SK-N-SH (cell line): ENCODE results near the gene OR10G3. TPM values are rescaled to one million over a fixed set of nuclear protein-coding genes. Genes with fewer than 3 reads are reported as not detected.
"Not testable (repeated sequence)": the region's sequence is repeated elsewhere in the genome, so short reads cannot be mapped to it uniquely, and the experiment has no call there.

Experiments
- CTCF ChIA-PET: fragments of 300-600, 350-600 bp; formaldehyde crosslinking; extraction: SDS; loops from one replicate; lab custom pipeline; 2021; lab: Yijun Ruan, JAX
- POLR2A ChIA-PET: fragments of 350-600 bp; sonication (Branson Sonifier 250); formaldehyde crosslinking; extraction: SDS; loops from one replicate; lab custom pipeline; 2020; ENCODE audit warnings: antibody characterized with exemption, inconsistent platforms; lab: Yijun Ruan, JAX
- DNase-seq: peaks from one replicate; pipeline ENCODE4 v3.0.0; 2012
- H2AFZ ChIP-seq: fragments of 200-600 bp; sonication (generic); 2 replicates; pipeline ENCODE4 v1.8.1; 2016; ENCODE audit warnings: antibody characterized with exemption, mild to moderate bottlenecking, low read depth
- H3F3A ChIP-seq: fragments of 200-600 bp; sonication (generic); replicated peaks from 2 replicates; pipeline ENCODE3; 2016; ENCODE audit warnings: antibody characterized with exemption, mild to moderate bottlenecking; ENCODE audit not compliant: insufficient read depth
- H3K27ac ChIP-seq, 2 experiments: fragments of 200-500 bp in 1 of 2; fragments of 200-600 bp in 1 of 2; sonication (Bioruptor generic) in 1 of 2; sonication (generic), shearing (Covaris generic) in 1 of 2; 2 replicates each; pipeline versions ENCODE4 v1.5.1 to v1.6.1; 2014 to 2016; ENCODE audit warnings: low read depth in 2 of 2, inconsistent platforms in 1 of 2, low read length in 1 of 2, mild to moderate bottlenecking in 1 of 2, mixed read lengths in 1 of 2
- H3K27me3 ChIP-seq: fragments of 200-600 bp; sonication (generic), shearing (Covaris generic); 2 replicates; pipeline ENCODE4 v1.6.1; 2016; ENCODE audit warnings: mixed run types; ENCODE audit not compliant: insufficient read depth
- H3K36me3 ChIP-seq, 2 experiments: fragments of 200-500 bp in 1 of 2; fragments of 200-600 bp in 1 of 2; sonication (Bioruptor generic) in 1 of 2; sonication (generic) in 1 of 2; replicated peaks in 1 of 2; 2 replicates each; pipeline versions ENCODE3 to v1.5.1; 2014 to 2016; ENCODE audit warnings: low read length in 1 of 2, mild to moderate bottlenecking in 1 of 2; ENCODE audit not compliant: insufficient read depth in 2 of 2, control insufficient read depth in 1 of 2
- H3K4me1 ChIP-seq, 2 experiments: fragments of 200-500 bp in 1 of 2; fragments of 200-600 bp in 1 of 2; sonication (Bioruptor generic) in 1 of 2; sonication (generic), shearing (Covaris generic) in 1 of 2; 2 replicates each; pipeline versions ENCODE4 v1.5.1 to v1.6.1; 2014 to 2016; ENCODE audit warnings: low read depth in 1 of 2, low read length in 1 of 2, mixed run types in 1 of 2; ENCODE audit not compliant: insufficient read depth in 2 of 2, control insufficient read depth in 1 of 2
- H3K4me2 ChIP-seq: fragments of 200-600 bp; sonication (generic), shearing (Covaris generic); 2 replicates; pipeline ENCODE4 v1.6.1; 2017; ENCODE audit warnings: mixed run types
- H3K4me3 ChIP-seq, 2 experiments: fragments of 200-500 bp in 1 of 2; fragments of 200-600 bp in 1 of 2; sonication (Bioruptor generic) in 1 of 2; sonication (generic), shearing (Covaris generic) in 1 of 2; 2 replicates each; pipeline versions ENCODE4 v1.5.1 to v1.8.1; 2014 to 2016; ENCODE audit warnings: low read depth in 2 of 2, inconsistent platforms in 1 of 2, low read length in 1 of 2, mild to moderate bottlenecking in 1 of 2, mixed read lengths in 1 of 2, moderate library complexity in 1 of 2
- H3K79me2 ChIP-seq: fragments of 200-600 bp; sonication (generic); 2 replicates; pipeline ENCODE4 v1.8.1; 2017; ENCODE audit warnings: mild to moderate bottlenecking; ENCODE audit not compliant: insufficient read depth
- H3K9ac ChIP-seq: fragments of 200-600 bp; sonication (generic); 2 replicates; pipeline ENCODE4 v1.6.1; 2017; ENCODE audit warnings: mixed run types
- H3K9me2 ChIP-seq: fragments of 200-600 bp; sonication (generic); 2 replicates; pipeline ENCODE4 v1.6.1; 2017; ENCODE audit warnings: mixed run types
- H3K9me3 ChIP-seq: fragments of 200-600 bp; sonication (generic); 2 replicates; pipeline ENCODE4 v1.6.1; 2017; ENCODE audit warnings: mixed run types, mild to moderate bottlenecking, moderate library complexity
- H4K20me1 ChIP-seq: fragments of 200-600 bp; sonication (generic); 2 replicates; pipeline ENCODE4 v1.6.1; 2017; ENCODE audit warnings: mild to moderate bottlenecking, mixed run types; ENCODE audit not compliant: insufficient read depth
- CHD2 ChIP-seq: fragments of 150-350 bp; IDR thresholded peaks from 2 replicates; pipeline ENCODE4 v1.6.1; 2018; ENCODE audit warnings: low read length; ENCODE audit not compliant: partially characterized antibody
- ELF1 ChIP-seq: IDR thresholded peaks from 2 replicates; pipeline ENCODE4 v1.4.0; 2012
- FOXJ3 ChIP-seq: sonication (generic); formaldehyde crosslinking; IDR thresholded peaks from 2 replicates; pipeline ENCODE4 v1.5.1; 2020; ENCODE audit warnings: mild to moderate bottlenecking, missing genetic modification reagents
- NRF1 ChIP-seq: IDR thresholded peaks from 2 replicates; pipeline ENCODE4 v1.6.1; 2012; ENCODE audit warnings: low read depth, mild to moderate bottlenecking, low read length
- RCOR1 ChIP-seq: fragments of 150-350 bp; IDR thresholded peaks from 2 replicates; pipeline ENCODE4 v1.6.1; 2017; ENCODE audit warnings: antibody characterized with exemption, low read length
- RXRA ChIP-seq: IDR thresholded peaks from 2 replicates; pipeline ENCODE4 v1.4.0; 2012; ENCODE audit warnings: low read depth, mild to moderate bottlenecking, borderline replicate concordance
- SMC3 ChIP-seq: IDR thresholded peaks from 2 replicates; pipeline ENCODE4 v1.6.1; 2012; ENCODE audit warnings: low read depth, low read length, improper control_type of control experiment
- TEAD4 ChIP-seq: IDR thresholded peaks from 2 replicates; pipeline ENCODE4 v1.4.0; 2012; ENCODE audit warnings: mild to moderate bottlenecking, borderline replicate concordance; ENCODE audit not compliant: insufficient read depth
- WGBS: methylation state at CpG from one replicate; pipeline ENCODE4 v1.1.6; 2017; ENCODE audit warnings: low lambda C conversion rate; 5-methylcytosine and 5-hydroxymethylcytosine counted together
- polyA plus RNA-seq, 3 experiments: library from polyadenylated mRNA; depleted of rRNA; stranded (reverse); fragments of >200 nt; gene quantifications; 2 replicates each; pipeline ENCODE4 v1.2.3, GENCODE V29; 2012
- TF ChIP-seq, protein P1 (sequence below): IDR thresholded peaks from 2 replicates; pipeline ENCODE4 v1.4.0; 2012; ENCODE audit warnings: low read depth, borderline replicate concordance
- TF ChIP-seq, protein P2 (sequence below): fragments of 150-350 bp; IDR thresholded peaks from 2 replicates; pipeline ENCODE4 v1.6.1; 2017; ENCODE audit warnings: antibody characterized with exemption, low read length, low read depth, borderline replicate concordance

The OR10G3 gene
- polyA plus RNA-seq, 1 of the 3 experiments (the other 2 are of a cell fraction): not detected

DNA sequence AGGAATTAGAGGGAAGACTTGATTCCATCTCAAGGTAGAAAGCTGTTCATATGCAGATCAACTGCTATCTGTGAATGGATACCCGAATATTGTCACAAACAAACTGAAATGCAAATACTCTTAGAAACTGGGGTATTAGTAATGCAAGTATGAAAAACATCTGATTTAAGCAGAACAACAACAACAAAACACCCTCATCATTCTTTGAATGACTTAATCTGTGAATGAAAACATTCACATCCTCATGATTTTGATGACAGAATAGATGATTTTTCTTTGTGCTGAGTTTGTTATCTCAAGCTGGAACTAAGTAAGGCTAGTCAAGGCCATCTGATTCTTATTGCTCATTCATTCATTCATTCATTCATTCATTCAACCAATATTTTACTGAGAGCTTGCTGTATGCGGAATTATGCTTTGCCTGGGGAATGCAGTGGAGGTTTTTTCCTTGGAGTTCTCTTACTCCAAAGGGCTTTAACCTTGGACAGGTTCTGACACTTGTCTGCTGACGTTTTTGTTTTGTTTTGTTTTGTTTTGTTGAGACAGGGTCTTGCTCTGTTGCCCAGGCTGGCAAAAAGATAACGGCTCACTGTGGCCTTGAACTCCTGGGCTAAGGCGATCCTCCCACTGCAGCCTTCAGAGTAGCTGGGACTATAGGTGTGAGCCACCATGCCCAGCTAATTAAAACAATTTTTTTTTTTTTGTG is 23.3 kb downstream of the OR10G3 start:
- H3F3A ChIP-seq: no peaks in the 10 kb centered on the region
- no peak overlapping the region for H3K4me3 ChIP-seq
- H3K9ac ChIP-seq: no peak overlapping the region
- no peaks in the 10 kb centered on the region for H4K20me1 ChIP-seq
- no peaks in the 10 kb centered on the region for H3K27me3 ChIP-seq
- no peaks in the 10 kb centered on the region for H3K36me3 ChIP-seq
- TF ChIP-seq RCOR1: no peak
- TF ChIP-seq FOXJ3: no peak
- TF ChIP-seq, protein P1, sequence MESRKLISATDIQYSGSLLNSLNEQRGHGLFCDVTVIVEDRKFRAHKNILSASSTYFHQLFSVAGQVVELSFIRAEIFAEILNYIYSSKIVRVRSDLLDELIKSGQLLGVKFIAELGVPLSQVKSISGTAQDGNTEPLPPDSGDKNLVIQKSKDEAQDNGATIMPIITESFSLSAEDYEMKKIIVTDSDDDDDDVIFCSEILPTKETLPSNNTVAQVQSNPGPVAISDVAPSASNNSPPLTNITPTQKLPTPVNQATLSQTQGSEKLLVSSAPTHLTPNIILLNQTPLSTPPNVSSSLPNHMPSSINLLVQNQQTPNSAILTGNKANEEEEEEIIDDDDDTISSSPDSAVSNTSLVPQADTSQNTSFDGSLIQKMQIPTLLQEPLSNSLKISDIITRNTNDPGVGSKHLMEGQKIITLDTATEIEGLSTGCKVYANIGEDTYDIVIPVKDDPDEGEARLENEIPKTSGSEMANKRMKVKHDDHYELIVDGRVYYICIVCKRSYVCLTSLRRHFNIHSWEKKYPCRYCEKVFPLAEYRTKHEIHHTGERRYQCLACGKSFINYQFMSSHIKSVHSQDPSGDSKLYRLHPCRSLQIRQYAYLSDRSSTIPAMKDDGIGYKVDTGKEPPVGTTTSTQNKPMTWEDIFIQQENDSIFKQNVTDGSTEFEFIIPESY: no peak
- no peak for TF ChIP-seq NRF1
- TF ChIP-seq, protein P2, sequence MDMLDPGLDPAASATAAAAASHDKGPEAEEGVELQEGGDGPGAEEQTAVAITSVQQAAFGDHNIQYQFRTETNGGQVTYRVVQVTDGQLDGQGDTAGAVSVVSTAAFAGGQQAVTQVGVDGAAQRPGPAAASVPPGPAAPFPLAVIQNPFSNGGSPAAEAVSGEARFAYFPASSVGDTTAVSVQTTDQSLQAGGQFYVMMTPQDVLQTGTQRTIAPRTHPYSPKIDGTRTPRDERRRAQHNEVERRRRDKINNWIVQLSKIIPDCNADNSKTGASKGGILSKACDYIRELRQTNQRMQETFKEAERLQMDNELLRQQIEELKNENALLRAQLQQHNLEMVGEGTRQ: no peak
- no peak for TF ChIP-seq CHD2
- TF ChIP-seq SMC3: no peak
- TF ChIP-seq RXRA: no peak
- no peak for TF ChIP-seq TEAD4
- POLR2A ChIA-PET: no interaction called here
- no peak for DNase-seq
- H3K27ac ChIP-seq: no peak overlapping the region
- CTCF ChIA-PET: interaction anchor here (0.6 to 2.9 kb wide), 22 partner anchors 10 to 452 kb away, joined by 3 to 27 read pairs (median 3); partner anchors contain the start of genes METTL3 and SALL2
- no peaks in the 10 kb centered on the region for H3K9me3 ChIP-seq
- H3K4me1 ChIP-seq: no peaks in the 10 kb centered on the region; a peak in 1 of 4 replicates
- no peak overlapping the region for H2AFZ ChIP-seq
- H3K79me2 ChIP-seq: no peaks in the 10 kb centered on the region
- no peaks in the 10 kb centered on the region for H3K9me2 ChIP-seq
- WGBS: 66% methylated on average over 5 of the region's 5 CpGs
- no peak overlapping the region for H3K4me2 ChIP-seq

DNA sequence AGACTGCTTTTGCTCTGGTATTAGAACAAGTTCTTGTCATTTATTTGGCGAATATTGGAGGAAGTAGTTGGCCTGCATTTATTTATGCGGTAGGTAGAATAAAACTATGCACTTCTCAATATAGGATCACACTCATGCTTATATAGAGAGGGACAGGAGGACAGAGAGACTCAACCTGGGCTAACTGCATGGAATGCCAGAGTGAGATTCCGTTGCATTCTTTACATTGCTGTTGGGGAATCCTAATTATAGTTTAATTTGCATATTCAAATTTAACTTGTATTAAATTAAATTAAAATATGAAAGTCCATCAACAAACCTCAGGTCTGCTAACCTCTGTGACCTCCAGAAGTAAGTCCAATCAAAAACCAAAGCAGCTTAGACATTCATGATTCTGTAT is 26.6 kb downstream of the OR10G3 start:
- Histone ChIP-seq H3K79me2 (no peaks in the 10 kb centered on the region), H3K9ac (no peak overlapping the region), H3K36me3 (no peaks in the 10 kb centered on the region), H2AFZ (no peak overlapping the region), H3K4me2 (no peak overlapping the region), H3K9me3 (no peaks in the 10 kb centered on the region), H3K4me1 (no peaks in the 10 kb centered on the region; a peak in 1 of 4 replicates), H3F3A (no peaks in the 10 kb centered on the region), H4K20me1 (no peaks in the 10 kb centered on the region), H3K9me2 (no peaks in the 10 kb centered on the region), H3K27ac (no peak overlapping the region), H3K4me3 (no peak overlapping the region), H3K27me3 (no peaks in the 10 kb centered on the region)
- CTCF ChIA-PET: interaction anchor here (1.1 kb wide), 1 partner anchor 76 kb away, joined by 3 read pairs; the partner anchor contains the start of genes RAB2B and TOX4
- no peak for DNase-seq
- WGBS: 42% methylated on average over 3 of the region's 3 CpGs
- POLR2A ChIA-PET: no interaction called here
- TF ChIP-seq ELF1: no peak

DNA sequence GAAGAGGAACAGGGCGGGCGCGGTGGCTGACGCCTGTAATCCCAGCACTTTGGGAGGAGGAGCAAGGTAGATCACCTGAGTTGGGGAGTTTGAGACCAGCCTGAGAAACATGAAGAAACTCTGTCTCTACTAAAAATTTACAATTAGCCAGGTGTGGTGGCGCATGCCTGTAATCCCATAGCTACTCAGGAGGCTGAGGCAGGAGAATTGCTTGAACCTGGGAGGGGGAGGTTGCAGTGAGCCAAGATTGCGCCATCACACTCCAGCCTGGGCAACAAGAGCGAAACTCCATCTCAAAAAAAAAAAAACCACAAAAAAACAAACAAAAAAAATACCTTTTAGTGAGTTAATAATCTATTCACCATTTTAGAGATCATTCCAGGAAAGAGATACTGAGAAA is 35.3 kb downstream of the OR10G3 start:
- H3K36me3 ChIP-seq, H3F3A ChIP-seq, DNase-seq, H4K20me1 ChIP-seq, H3K9me2 ChIP-seq, H3K9me3 ChIP-seq, H3K27ac ChIP-seq, H3K4me3 ChIP-seq, H3K4me2 ChIP-seq, H3K9ac ChIP-seq, H2AFZ ChIP-seq, POLR2A ChIA-PET, H3K79me2 ChIP-seq, H3K4me1 ChIP-seq, H3K27me3 ChIP-seq: not testable (repeated sequence)
- WGBS: 93% methylated on average over 7 of the region's 7 CpGs
- CTCF ChIA-PET: interaction anchor here (0.7 kb wide), 1 partner anchor 1383 kb away, joined by 3 read pairs; no protein-coding TSS in a partner anchor
